Left lung (tissue), 10 donors: ENCODE data around the gene AHCYL2. TPM values are rescaled to one million over a fixed set of nuclear protein-coding genes. Genes with fewer than 3 reads are reported as not detected.

ENCODE experiments used
- ATAC-seq: fragments of 200-7000 bp; cut with Tn5 transposase; one replicate; pipeline ENCODE4 v1.9.1; 2020; ENCODE audit warnings: moderate library complexity
- DNase-seq, 4 donors: peaks; one replicate each; pipeline ENCODE4 v3.0.0-alpha.2; 2013 to 2020
- H3K27ac ChIP-seq, 2 donors: fragments of 200-600 bp; sonication (generic) in 1 of 2; one replicate each; pipeline versions ENCODE4 v1.5.0 to v1.8.0; 2020 to 2021
- H3K27me3 ChIP-seq, 2 donors: fragments of 200-600 bp; sonication (generic) in 1 of 2; one replicate each; pipeline versions ENCODE4 v1.5.0 to v1.8.0; 2020 to 2021
- H3K36me3 ChIP-seq, 2 donors: fragments of 200-600 bp; sonication (generic) in 1 of 2; one replicate each; pipeline versions ENCODE4 v1.5.0 to v1.8.0; 2020 to 2021
- H3K4me1 ChIP-seq, 2 donors: fragments of 200-600 bp; one replicate each; pipeline ENCODE4 v1.8.0; 2021
- H3K4me3 ChIP-seq, 2 donors: fragments of 200-600 bp; sonication (generic) in 1 of 2; one replicate each; pipeline versions ENCODE4 v1.5.0 to v1.8.0; 2020 to 2021; ENCODE audit warnings: mild to moderate bottlenecking in 1 of 2
- H3K9me3 ChIP-seq, 2 donors: fragments of 200-600 bp; sonication (generic) in 1 of 2; one replicate each; pipeline versions ENCODE4 v1.5.0 to v1.8.0; 2020 to 2021
- intact Hi-C, 2 donors: fragments of 100-400 bp; cut with DNase I; formaldehyde crosslinking; loops; one replicate each; pipeline versions ENCODE4 v1.11.2 to v1.14.2; 2022
- polyA plus RNA-seq, 6 donors: library from polyadenylated mRNA; unstranded; fragments of 120-200 nt; gene quantifications; one replicate each; pipeline ENCODE4 v1.2.1, GENCODE V29; 2013; ENCODE audit not compliant: insufficient read length in 6 of 6
- total RNA-seq, 2 donors: library from RNA; stranded (reverse); fragmentation: NEBNext Ultra II Directional; extraction: Animal tissue kit (Norgen Biotek cat#: 25700); gene quantifications; one replicate each; pipeline ENCODE4 v1.2.1, GENCODE V29; 2021
- TF ChIP-seq, protein P1 (sequence below), 2 donors: fragments of 200-600 bp; sonication (generic) in 1 of 2; IDR thresholded peaks; one replicate each; pipeline versions ENCODE4 v1.5.0 to v1.8.0; 2021; ENCODE audit warnings: antibody characterized with exemption in 2 of 2
- donor health status: DM: no; HTN: yes; CAD: no.
- donor health status: DM: no; HTN: no; CAD: no.

The AHCYL2 gene
- total and polyA plus RNA-seq, 8 donors: 16.2 to 219 (median 21.3) TPM

DNA sequence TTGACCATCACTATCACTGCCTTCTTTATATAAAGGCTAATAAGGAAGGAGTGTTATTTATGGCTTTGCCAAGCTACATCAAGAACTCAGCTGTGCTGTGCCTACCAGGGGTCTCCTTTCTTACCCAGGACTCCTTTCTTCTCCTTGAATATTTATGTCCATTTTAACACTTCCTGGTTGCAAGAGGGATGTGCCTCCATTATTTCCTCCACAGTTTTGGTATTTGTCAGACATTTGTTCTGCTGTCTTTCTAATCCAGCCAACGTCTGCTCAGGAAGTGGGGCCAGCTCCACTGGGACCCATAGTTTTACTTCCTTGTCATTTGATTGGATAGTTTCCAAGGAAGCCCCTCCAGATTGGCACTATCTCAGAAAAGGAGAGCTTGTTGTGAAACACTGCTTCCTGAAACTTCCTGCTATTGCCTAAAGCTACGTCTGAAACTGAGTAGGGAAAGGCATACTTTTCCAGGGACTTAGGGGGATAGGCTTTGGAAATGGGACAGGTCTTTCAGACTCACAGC is 202.8 kb downstream of the AHCYL2 start:
- intact Hi-C loops: no loop called here
- TF ChIP-seq, protein P1, sequence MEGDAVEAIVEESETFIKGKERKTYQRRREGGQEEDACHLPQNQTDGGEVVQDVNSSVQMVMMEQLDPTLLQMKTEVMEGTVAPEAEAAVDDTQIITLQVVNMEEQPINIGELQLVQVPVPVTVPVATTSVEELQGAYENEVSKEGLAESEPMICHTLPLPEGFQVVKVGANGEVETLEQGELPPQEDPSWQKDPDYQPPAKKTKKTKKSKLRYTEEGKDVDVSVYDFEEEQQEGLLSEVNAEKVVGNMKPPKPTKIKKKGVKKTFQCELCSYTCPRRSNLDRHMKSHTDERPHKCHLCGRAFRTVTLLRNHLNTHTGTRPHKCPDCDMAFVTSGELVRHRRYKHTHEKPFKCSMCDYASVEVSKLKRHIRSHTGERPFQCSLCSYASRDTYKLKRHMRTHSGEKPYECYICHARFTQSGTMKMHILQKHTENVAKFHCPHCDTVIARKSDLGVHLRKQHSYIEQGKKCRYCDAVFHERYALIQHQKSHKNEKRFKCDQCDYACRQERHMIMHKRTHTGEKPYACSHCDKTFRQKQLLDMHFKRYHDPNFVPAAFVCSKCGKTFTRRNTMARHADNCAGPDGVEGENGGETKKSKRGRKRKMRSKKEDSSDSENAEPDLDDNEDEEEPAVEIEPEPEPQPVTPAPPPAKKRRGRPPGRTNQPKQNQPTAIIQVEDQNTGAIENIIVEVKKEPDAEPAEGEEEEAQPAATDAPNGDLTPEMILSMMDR (IDR thresholded peaks at IDR 0.05): no peak
- Histone ChIP-seq H3K4me1 (no peaks in the 10 kb centered on the region), H3K27ac (no peak overlapping the region), H3K27me3 (peaks cover 0 to 7% of the 10 kb centered on the region in 2 donors), H3K9me3 (no peaks in the 10 kb centered on the region), H3K36me3 (peaks cover 0 to 31% of the 10 kb centered on the region in 2 donors), H3K4me3 (no peak overlapping the region)
- DNase-seq: no peak
- ATAC-seq: no peak

DNA sequence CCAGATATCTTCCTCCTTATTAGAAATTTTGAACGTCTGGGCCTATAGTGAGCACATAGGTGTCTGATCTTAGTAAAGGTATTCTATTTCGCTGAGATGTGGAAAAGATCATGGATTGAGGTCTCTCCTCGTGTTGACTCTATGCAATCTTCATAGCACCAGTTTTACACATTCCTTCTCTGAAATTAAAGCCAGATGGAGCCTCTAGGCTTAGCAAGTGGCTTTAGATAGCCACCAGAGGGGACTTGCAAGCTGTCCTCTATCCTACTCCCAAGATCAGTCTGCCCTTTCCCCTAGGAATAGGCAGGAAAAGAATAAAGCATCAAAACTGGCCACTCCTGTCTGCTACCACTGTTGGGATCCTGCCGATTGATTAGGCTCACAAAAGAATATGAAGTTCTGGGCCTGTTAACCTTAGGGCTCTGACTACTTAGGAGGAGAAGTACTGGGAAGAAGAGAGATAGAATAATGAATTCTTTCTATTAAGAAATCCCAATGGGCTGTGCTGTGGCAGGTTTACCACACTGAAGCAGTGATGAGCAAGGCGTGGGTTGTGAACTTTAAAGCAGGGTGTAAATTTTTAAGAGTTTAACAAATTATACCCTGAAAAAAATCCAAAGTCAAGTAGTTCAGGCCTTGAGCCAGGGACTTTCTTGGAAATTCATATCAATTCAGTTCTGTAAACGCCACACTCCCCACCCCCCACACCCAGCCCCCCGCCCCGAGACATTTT is 207.2 kb downstream of the AHCYL2 start:
- H3K9me3 ChIP-seq: no peaks in the 10 kb centered on the region
- DNase-seq: no peak
- no peak for ATAC-seq
- no peak overlapping the region for H3K4me3 ChIP-seq
- peaks cover 0 to 6% of the 10 kb centered on the region in 2 donors for H3K36me3 ChIP-seq
- peaks cover 0 to 6% of the 10 kb centered on the region in 2 donors for H3K4me1 ChIP-seq
- intact Hi-C loops: no loop called here
- TF ChIP-seq, protein P1 (IDR thresholded peaks at IDR 0.05): no peak
- peaks cover 0 to 48% of the 10 kb centered on the region in 2 donors for H3K27me3 ChIP-seq
- H3K27ac ChIP-seq: no peak overlapping the region

DNA sequence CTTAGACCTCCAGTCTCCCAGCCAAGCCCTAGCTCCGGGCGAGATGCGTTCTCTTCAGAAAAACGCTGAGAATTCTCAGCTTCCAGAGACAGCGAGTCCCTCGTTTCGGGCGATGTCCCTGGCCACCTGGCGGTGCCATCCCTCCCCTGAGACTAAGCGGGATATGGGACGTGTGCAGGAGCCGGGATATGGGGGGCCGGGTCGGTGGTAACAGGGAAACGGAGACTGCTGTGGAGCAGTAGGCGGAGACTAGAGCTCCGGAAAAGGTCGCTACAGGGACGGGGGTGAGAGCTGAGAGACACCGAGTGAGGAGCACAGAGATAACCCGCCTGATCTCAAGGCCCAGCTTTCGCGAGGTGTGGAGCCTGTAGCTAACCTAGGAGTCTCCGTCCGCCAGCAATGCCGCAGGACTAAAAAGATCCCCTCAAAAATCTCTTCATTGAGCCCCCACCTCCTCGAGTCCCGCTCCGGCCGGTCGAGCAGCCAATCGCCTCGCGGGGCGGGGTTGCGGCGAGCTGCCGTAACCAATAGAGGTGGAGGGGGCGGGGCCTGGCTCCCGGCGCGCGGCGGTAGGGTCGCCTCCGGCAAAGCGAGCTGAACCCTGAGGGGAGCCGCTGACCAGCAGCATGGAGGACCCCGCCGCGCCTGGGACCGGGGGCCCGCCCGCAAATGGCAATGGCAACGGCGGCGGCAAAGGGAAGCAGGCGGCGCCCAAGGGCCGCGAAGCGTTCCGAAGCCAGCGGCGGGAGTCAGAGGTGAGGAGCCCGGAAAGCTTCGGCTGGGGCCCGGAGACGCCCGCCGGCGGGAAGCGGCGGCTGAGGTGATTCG is 209.2 kb downstream of the AHCYL2 start, which contains the start of gene STRIP2:
TSS of gene STRIP2 (plus strand) at position 586 of the 828 bp plus-strand sequence. CDS start at position 627, 41 bp downstream.
- TF ChIP-seq, protein P1 (IDR thresholded peaks at IDR 0.05): no peak
- peak within 1 kb of the TSS; percentile 82 to 87 for H3K4me3 ChIP-seq
- DNase-seq (peak; percentile 86 to 97 (median 91)), ATAC-seq (peak; percentile 99)
- no peaks in the 10 kb centered on the region for H3K36me3 ChIP-seq
- intact Hi-C loops: no loop called here
- no peaks in the 10 kb centered on the region for H3K9me3 ChIP-seq
- peaks cover 0 to 50% of the 10 kb centered on the region in 2 donors for H3K27me3 ChIP-seq
- peak within 1 kb of the TSS in 1 of 2 donors; percentile 39 for H3K27ac ChIP-seq
- peaks cover 0 to 6% of the 10 kb centered on the region in 2 donors for H3K4me1 ChIP-seq

DNA sequence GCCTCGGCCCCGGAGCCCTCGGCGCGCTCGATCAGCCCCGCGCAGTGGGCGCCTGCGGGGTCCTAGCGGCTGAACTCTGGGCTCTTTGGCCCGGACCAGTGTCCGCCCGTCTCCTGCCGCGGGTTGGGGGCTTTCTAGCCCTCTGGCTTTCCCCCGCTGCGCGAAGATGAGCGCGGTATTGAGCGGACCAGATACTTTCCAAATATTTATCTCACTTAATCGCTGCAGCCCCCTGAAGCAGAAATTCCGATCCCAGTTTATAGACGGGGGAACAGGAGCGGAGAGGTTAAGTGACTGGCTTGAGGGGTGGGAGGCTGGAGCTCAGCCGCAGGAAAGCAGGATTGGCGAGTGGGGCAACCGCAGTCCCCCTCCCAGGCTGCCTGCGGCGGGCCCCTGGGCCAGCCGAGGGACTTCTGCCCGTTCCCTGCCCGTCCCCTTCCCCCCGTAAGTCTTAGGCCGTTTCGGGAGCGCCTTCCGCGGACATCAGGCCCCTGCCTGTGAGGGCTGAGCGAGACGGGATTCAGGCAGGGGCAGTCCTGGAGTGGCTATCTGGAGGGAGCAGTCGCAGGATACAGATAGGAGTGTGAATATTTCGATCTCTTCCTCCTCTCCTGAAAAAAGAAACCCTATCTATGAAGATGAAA is 210.0 kb downstream of the AHCYL2 start:
- peak overlapping the region; percentile 82 to 87 for H3K4me3 ChIP-seq
- TF ChIP-seq, protein P1 (IDR thresholded peaks at IDR 0.05): no peak
- ATAC-seq: peak; percentile 16
- no peaks in the 10 kb centered on the region for H3K9me3 ChIP-seq
- H3K36me3 ChIP-seq: no peaks in the 10 kb centered on the region
- peaks cover 0 to 50% of the 10 kb centered on the region in 2 donors for H3K27me3 ChIP-seq
- intact Hi-C loops: no loop called here
- H3K4me1 ChIP-seq: peaks cover 0 to 6% of the 10 kb centered on the region in 2 donors
- DNase-seq: peak in 2 of 4 donors; percentile 18 to 71
- peak overlapping the region in 1 of 2 donors; percentile 39 for H3K27ac ChIP-seq
